HG03064 (cell line): ENCODE data around the gene ZNF813.

ENCODE experiments used
- ATAC-seq: cut with Tn5 transposase; IDR thresholded peaks from one replicate; pipeline ENCODE4 v1.9.1; 2021; ENCODE audit warnings: low read depth; ENCODE audit not compliant: unreplicated experiment

Gene ZNF813

GRCh38 chr19:53518716-53519115 is 51.2 kb downstream of the ZNF813 start:
- ATAC-seq: no peak

GRCh38 chr19:53519446-53519845 is 51.9 kb downstream of the ZNF813 start:
- ATAC-seq: no peak

- no peak for ATAC-seq
Observed at GRCh38 chr19:53520163-53520546, 52.6 kb downstream of the ZNF813 start.

GRCh38 chr19:53520547-53521372 is 53.2 kb downstream of the ZNF813 start:
- peak; percentile 90 for ATAC-seq

- ATAC-seq: no peak
Observed at GRCh38 chr19:53521373-53522202, 54.1 kb downstream of the ZNF813 start.

- no peak for ATAC-seq
Observed at GRCh38 chr19:53525922-53526321, 58.4 kb downstream of the ZNF813 start.

- no peak for ATAC-seq
Observed at GRCh38 chr19:53530622-53531021, 63.1 kb downstream of the ZNF813 start.

GRCh38 chr19:53531457-53531856 is 63.9 kb downstream of the ZNF813 start:
- no peak for ATAC-seq

GRCh38 chr19:53532362-53532761 is 64.8 kb downstream of the ZNF813 start:
- ATAC-seq: no peak

- ATAC-seq: no peak
Observed at GRCh38 chr19:53536225-53536548, 68.7 kb downstream of the ZNF813 start.

- no peak for ATAC-seq
Observed at GRCh38 chr19:53537121-53537520, 69.6 kb downstream of the ZNF813 start.

GRCh38 chr19:53537521-53538377 is 70.2 kb downstream of the ZNF813 start, which contains the start of gene ZNF331:
ZNF331 (plus strand) TSS chr19:53538145; CDS start chr19:53569377, 31,232 bp downstream.
- no peak for ATAC-seq

- no peak for ATAC-seq
Observed at GRCh38 chr19:53538378-53539109, 71.0 kb downstream of the ZNF813 start.

GRCh38 chr19:53540091-53540490 is 72.6 kb downstream of the ZNF813 start:
- no peak for ATAC-seq

GRCh38 chr19:53541971-53542370 is 74.4 kb downstream of the ZNF813 start:
- ATAC-seq: no peak

GRCh38 chr19:53545271-53546065 is 77.9 kb downstream of the ZNF813 start:
- no peak for ATAC-seq
